H1 (cell line): ENCODE results near the gene GOLGA3.

Experiments
- CREB1 ChIP-seq: IDR thresholded peaks from 2 replicates; pipeline ENCODE4 v1.6.1; 2012; ENCODE audit warnings: inconsistent platforms
- HDAC2 ChIP-seq, 2 experiments: fragments of 300-600 bp in 1 of 2; sonication (generic) in 1 of 2; IDR thresholded peaks; 2 replicates each; pipeline ENCODE4 v1.6.1; 2011 to 2012; ENCODE audit warnings: low read depth in 2 of 2, low read length in 2 of 2, mild to moderate bottlenecking in 2 of 2, moderate library complexity in 2 of 2, borderline replicate concordance in 1 of 2, inconsistent platforms in 1 of 2
- JUND ChIP-seq: IDR thresholded peaks from 2 replicates; pipeline ENCODE4 v1.6.1; 2011; ENCODE audit warnings: mild to moderate bottlenecking, improper control_type of control experiment, low read length
- POLR2A ChIP-seq, 2 experiments: IDR thresholded peaks; 1 replicate in 1 of 2; 2 replicates in 1 of 2; pipeline ENCODE4 v1.6.1; 2011; ENCODE audit warnings: low read depth in 2 of 2, low read length in 2 of 2, mild to moderate bottlenecking in 2 of 2; ENCODE audit errors: control extremely low read depth in 1 of 2
- POLR2AphosphoS5 ChIP-seq: IDR thresholded peaks from 2 replicates; pipeline ENCODE4 v1.6.1; 2011; ENCODE audit warnings: low read depth, low read length
- SIN3A ChIP-seq, 2 experiments: IDR thresholded peaks in 1 of 2; conservative IDR thresholded peaks in 1 of 2; 2 replicates each; pipeline ENCODE4 v1.6.1; 2011 to 2012; ENCODE audit warnings: low read length in 2 of 2, improper control_type of control experiment in 1 of 2, low read depth in 1 of 2, mild to moderate bottlenecking in 1 of 2
- SP1 ChIP-seq: IDR thresholded peaks from 2 replicates; pipeline ENCODE4 v1.6.1; 2011; ENCODE audit warnings: low read depth, low read length
- SP4 ChIP-seq: IDR thresholded peaks from 2 replicates; pipeline ENCODE4 v1.6.1; 2012; ENCODE audit warnings: low read length, inconsistent platforms
- TEAD4 ChIP-seq: IDR thresholded peaks from 2 replicates; pipeline ENCODE4 v1.6.1; 2012; ENCODE audit warnings: low read depth, low read length, inconsistent platforms, mixed read lengths
- TF ChIP-seq, protein P1 (sequence below), 3 experiments: IDR thresholded peaks; 1 replicate in 2 of 3; 2 replicates in 1 of 3; pipeline versions ENCODE4 v1.5.1 to v1.6.1; 2011; ENCODE audit warnings: low read length in 3 of 3, mild to moderate bottlenecking in 3 of 3, inconsistent platforms in 2 of 3, low read depth in 1 of 3, moderate library complexity in 1 of 3; ENCODE audit not compliant: insufficient read depth in 1 of 3; ENCODE audit errors: control extremely low read depth in 1 of 3
- TF ChIP-seq, protein P2 (sequence below): IDR thresholded peaks from 2 replicates; pipeline ENCODE4 v1.6.1; 2012; ENCODE audit warnings: inconsistent platforms
- TF ChIP-seq, protein P3 (sequence below): IDR thresholded peaks from 2 replicates; pipeline ENCODE4 v1.6.1; 2011; ENCODE audit warnings: low read depth, mild to moderate bottlenecking, low read length; ENCODE audit not compliant: insufficient read depth

GRCh38 chr12:132814232-132814631, 14.4 kb downstream of the GOLGA3 start:
- TF ChIP-seq, protein P1, sequence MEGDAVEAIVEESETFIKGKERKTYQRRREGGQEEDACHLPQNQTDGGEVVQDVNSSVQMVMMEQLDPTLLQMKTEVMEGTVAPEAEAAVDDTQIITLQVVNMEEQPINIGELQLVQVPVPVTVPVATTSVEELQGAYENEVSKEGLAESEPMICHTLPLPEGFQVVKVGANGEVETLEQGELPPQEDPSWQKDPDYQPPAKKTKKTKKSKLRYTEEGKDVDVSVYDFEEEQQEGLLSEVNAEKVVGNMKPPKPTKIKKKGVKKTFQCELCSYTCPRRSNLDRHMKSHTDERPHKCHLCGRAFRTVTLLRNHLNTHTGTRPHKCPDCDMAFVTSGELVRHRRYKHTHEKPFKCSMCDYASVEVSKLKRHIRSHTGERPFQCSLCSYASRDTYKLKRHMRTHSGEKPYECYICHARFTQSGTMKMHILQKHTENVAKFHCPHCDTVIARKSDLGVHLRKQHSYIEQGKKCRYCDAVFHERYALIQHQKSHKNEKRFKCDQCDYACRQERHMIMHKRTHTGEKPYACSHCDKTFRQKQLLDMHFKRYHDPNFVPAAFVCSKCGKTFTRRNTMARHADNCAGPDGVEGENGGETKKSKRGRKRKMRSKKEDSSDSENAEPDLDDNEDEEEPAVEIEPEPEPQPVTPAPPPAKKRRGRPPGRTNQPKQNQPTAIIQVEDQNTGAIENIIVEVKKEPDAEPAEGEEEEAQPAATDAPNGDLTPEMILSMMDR (IDR thresholded peaks at IDR 0.05; ENCODE audit: control extremely low read depth in 1 of 3, insufficient read depth in 1 of 3, low read depth in 1 of 3, low read length in 3 of 3), result no peak
- TF ChIP-seq POLR2AphosphoS5, result no peak
- no peak for TF ChIP-seq TEAD4
- TF ChIP-seq SIN3A (conservative IDR thresholded peaks at IDR 0.05 in 1 of 2, IDR thresholded peaks at IDR 0.05 in 1 of 2; ENCODE audit: low read depth in 1 of 2, low read length in 2 of 2), result no peak
- TF ChIP-seq, protein P2, sequence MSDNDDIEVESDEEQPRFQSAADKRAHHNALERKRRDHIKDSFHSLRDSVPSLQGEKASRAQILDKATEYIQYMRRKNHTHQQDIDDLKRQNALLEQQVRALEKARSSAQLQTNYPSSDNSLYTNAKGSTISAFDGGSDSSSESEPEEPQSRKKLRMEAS, result no peak
- no peak for TF ChIP-seq SP1
- no peak for TF ChIP-seq CREB1
- no peak for TF ChIP-seq HDAC2 (IDR thresholded peaks at IDR 0.05; ENCODE audit: borderline replicate concordance in 1 of 2, low read depth in 2 of 2, low read length in 2 of 2)
- no peak for TF ChIP-seq SP4
- no peak for TF ChIP-seq JUND
- TF ChIP-seq POLR2A (IDR thresholded peaks at IDR 0.05; ENCODE audit: control extremely low read depth in 1 of 2, low read depth in 2 of 2, low read length in 2 of 2), result no peak
- TF ChIP-seq, protein P3, sequence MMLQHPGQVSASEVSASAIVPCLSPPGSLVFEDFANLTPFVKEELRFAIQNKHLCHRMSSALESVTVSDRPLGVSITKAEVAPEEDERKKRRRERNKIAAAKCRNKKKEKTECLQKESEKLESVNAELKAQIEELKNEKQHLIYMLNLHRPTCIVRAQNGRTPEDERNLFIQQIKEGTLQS, result no peak
